HG02678 (cell line): ENCODE measurements around the gene TXNDC11.

Source experiments
- ATAC-seq: cut with Tn5 transposase; IDR thresholded peaks from one replicate; pipeline ENCODE4 v1.9.1; 2021; ENCODE audit warnings: mild to moderate bottlenecking, moderate library complexity; ENCODE audit not compliant: unreplicated experiment

TXNDC11 gene

GRCh38 chr16:11675561-11676511, 66.8 kb downstream of the TXNDC11 start:
- no peak for ATAC-seq

GRCh38 chr16:11674818-11675560, 67.7 kb downstream of the TXNDC11 start:
- no peak for ATAC-seq

GRCh38 chr16:11674001-11674817, 68.4 kb downstream of the TXNDC11 start:
- ATAC-seq = no peak

GRCh38 chr16:11673091-11674000, 69.3 kb downstream of the TXNDC11 start:
- ATAC-seq = no peak

GRCh38 chr16:11672206-11673090, 70.2 kb downstream of the TXNDC11 start:
- ATAC-seq = no peak

DNA sequence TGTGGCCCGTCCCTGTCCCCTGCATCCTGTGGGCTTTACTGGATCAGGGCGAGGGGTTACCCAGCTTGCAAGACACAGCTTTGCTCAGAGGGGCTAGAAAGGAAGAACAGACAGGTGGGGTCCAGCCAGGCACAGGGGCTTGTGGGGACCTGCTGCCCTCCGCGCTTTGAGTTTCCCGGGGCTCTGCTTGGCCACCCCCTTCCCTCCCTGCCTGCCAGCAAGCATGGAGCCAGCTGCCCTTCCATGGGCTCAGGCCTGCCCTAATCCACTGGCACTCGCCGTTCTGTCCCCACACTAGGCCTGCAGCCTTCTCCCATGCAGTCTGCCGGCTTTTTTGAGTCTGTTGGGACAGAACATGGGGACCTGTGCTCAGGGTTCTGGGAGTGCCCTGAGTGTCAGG, 71.0 kb downstream of the TXNDC11 start:
- no peak for ATAC-seq

- ATAC-seq = no peak
These were observed 71.4 kb downstream of the TXNDC11 start for GRCh38 chr16:11671271-11671670.

DNA sequence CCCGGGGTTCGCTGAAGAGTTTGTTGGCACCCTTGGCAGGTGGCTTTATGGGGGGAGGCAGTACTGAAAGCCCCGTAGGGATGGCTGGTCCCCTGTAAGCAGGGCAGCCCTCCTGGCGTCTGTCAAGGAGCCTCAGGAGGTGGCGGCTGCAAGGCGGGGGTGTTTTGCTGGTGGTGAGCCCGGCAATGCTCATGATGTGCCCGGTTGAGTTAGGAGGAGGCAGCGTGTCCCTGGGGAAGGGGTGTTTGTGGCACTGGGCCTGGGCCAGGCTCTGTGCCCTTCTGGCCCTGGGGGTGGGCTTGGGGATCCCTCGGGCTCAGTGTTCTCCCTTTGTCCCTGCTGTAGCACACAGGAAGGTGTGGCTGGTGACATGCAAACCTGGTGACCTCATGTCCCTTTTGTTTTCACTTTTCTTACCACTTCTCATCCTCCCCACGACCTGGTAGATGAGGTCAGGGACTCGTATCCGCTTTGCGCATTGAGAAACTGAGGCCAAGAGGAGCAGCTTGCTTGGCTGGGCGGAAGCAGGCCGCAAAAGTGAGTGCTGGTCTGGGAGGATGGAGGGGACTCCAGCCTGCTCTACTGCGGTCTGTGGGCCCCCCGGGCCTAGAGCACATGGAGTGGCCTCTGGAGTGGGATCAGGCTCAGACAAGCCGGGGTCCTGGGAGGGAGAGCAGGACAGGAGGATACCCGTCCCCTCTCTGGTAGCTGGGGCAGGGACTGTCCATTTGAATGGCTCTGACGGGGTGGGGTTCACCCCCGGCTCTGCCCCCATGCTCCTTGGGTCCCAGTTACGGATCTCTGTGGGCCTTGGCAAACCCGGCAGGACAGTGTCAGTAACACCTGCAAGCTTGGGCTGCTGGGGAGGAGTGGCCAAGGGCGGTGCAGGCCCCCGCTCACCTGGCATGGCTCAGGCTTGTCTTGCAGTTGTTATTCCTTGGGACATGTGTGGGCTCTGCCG, 72.2 kb downstream of the TXNDC11 start:
- ATAC-seq = no peak

GRCh38 chr16:11669380-11670146, 73.1 kb downstream of the TXNDC11 start:
- no peak for ATAC-seq

- no peak for ATAC-seq
These were observed 73.9 kb downstream of the TXNDC11 start for GRCh38 chr16:11668623-11669379.

DNA sequence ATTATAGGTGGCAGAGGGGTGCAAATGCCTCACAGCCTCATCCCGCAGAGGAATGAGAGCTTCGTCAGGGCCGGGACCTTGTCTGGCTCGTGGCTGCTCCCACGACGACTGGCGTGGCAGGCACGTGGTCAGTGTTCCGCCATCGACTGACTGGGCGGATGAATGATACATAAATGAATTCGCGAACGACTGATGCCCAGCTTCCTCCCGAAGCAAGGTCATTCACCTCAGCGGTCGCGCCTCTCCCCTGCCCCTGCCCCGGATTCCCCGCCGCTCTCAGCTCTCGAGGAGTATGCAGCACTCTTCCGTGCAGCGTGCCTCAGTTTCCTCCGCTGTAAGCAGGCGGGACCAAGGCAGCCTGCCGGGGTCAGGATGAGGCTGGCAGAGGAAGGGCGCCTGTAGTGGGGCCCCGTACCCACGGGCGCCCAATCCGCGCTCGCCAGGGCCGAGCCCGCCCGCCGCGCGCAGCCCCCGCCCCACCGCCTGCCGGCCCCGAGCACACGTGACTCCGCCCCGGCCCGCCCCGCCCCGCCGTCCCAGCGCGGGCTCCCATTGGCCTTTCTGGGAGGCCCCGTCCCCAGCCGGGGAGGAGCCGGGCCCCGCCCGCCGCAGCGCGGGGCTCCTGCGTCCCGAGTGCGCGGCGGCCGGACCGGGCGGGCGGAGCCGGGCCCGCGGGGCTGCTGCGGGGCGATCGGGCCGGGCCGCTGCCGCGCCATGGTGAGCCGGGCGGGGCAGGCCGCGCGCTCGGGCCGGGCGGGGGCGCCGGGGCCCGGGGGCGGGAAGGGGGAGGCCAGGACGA, 74.6 kb downstream of the TXNDC11 start, which contains the start of gene SNN:
SNN (plus strand) TSS at position 632 of the 799 bp plus-strand sequence. CDS start 7,605 bp downstream, outside the sequence.
- ATAC-seq = peak; percentile 72

- ATAC-seq = no peak
These were observed 75.3 kb downstream of the TXNDC11 start for GRCh38 chr16:11667221-11667823.

GRCh38 chr16:11666103-11667055, 76.3 kb downstream of the TXNDC11 start:
- no peak for ATAC-seq

GRCh38 chr16:11665071-11665491, 77.6 kb downstream of the TXNDC11 start:
- no peak for ATAC-seq
